ENCODE data around the gene CIPC.

DNA sequence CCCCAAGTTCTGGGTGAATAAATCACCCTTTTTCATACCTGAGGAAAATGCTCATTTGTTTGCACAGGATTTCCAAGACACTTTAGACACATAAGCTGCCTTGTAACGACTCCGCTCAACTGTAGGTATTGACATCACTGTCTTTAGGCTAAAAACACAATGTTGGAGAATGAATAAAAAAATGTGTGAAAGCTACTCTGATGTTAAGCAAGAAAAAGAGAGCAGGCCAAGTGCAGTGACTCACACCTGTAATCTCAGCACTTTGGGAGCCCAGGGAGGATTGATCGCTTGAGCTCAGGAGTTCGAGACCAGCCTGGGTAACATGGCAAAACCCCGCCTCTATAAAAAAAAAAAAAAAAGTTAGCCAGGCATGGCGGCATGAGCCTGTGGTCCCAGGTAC is 11.1 kb upstream of the CIPC start:
- TF ChIP-seq, protein P1, sequence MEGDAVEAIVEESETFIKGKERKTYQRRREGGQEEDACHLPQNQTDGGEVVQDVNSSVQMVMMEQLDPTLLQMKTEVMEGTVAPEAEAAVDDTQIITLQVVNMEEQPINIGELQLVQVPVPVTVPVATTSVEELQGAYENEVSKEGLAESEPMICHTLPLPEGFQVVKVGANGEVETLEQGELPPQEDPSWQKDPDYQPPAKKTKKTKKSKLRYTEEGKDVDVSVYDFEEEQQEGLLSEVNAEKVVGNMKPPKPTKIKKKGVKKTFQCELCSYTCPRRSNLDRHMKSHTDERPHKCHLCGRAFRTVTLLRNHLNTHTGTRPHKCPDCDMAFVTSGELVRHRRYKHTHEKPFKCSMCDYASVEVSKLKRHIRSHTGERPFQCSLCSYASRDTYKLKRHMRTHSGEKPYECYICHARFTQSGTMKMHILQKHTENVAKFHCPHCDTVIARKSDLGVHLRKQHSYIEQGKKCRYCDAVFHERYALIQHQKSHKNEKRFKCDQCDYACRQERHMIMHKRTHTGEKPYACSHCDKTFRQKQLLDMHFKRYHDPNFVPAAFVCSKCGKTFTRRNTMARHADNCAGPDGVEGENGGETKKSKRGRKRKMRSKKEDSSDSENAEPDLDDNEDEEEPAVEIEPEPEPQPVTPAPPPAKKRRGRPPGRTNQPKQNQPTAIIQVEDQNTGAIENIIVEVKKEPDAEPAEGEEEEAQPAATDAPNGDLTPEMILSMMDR (IDR thresholded peaks at IDR 0.05; ENCODE audit: poor library complexity), result no peak
- no peak for TF ChIP-seq EZH2 (IDR thresholded peaks at IDR 0.05; ENCODE audit: borderline replicate concordance)
- TF ChIP-seq EZH2phosphoT487 (IDR thresholded peaks at IDR 0.05; ENCODE audit: low read depth, severe bottlenecking, unreplicated experiment), result no peak
